Activated CD8-positive, alpha-beta T cell treated with anti-CD3 and anti-CD28 coated beads, Interleukin-2, amount 10 ng/mL, durations not matched to agents 7 days and 5 days (primary cell): ENCODE results near the gene HPCAL1. TPM values are rescaled to one million over a fixed set of nuclear protein-coding genes. Genes with fewer than 3 reads are reported as not detected.

ENCODE experiments used
- ATAC-seq: fragments of 150-1000 bp; cut with Tn5 transposase; one replicate; pipeline ENCODE4 v1.10.0; 2021; ENCODE audit warnings: moderate library complexity
- CTCF ChIA-PET: fragments of 350-600 bp; sonication (Branson Sonifier 250); formaldehyde crosslinking; loops from one replicate; lab custom pipeline; 2021; ENCODE audit warnings: antibody characterized with exemption; lab: Charles Lee
- POLR2A ChIA-PET: fragments of 350-600 bp; sonication (Branson Sonifier 250); formaldehyde crosslinking; loops from one replicate; lab custom pipeline; 2021; ENCODE audit warnings: antibody characterized with exemption; lab: Charles Lee
- DNase-seq: peaks from one replicate; pipeline ENCODE4 v3.0.0-alpha.2; 2020
- H3K27ac Mint-ChIP-seq: one replicate; pipeline ENCODE4 v1.8.0; 2021; ENCODE audit warnings: mild to moderate bottlenecking, mixed read lengths
- H3K27me3 Mint-ChIP-seq: one replicate; pipeline ENCODE4 v1.8.0; 2021; ENCODE audit warnings: low read depth, mixed read lengths
- H3K36me3 Mint-ChIP-seq: one replicate; pipeline ENCODE4 v1.8.0; 2021; ENCODE audit warnings: low read depth, mixed read lengths
- H3K4me1 Mint-ChIP-seq: one replicate; pipeline ENCODE4 v1.8.0; 2021; ENCODE audit warnings: low read depth, mixed read lengths
- H3K4me3 Mint-ChIP-seq: one replicate; pipeline ENCODE4 v1.8.0; 2021; ENCODE audit warnings: mild to moderate bottlenecking, mixed read lengths
- H3K9me3 Mint-ChIP-seq: one replicate; pipeline ENCODE4 v1.8.0; 2022; ENCODE audit warnings: mixed read lengths; ENCODE audit not compliant: insufficient read depth
- total RNA-seq, 2 experiments: library from RNA; stranded (reverse); gene quantifications; one replicate each; pipeline ENCODE4 v1.2.3, GENCODE V29; 2021

The HPCAL1 gene
- total RNA-seq, 2 experiments from 2014 or later: 55.8 to 56.6 TPM

- ATAC-seq (no peak), DNase-seq (no peak)
- Mint-ChIP-seq H3K27ac (no peak overlapping the region), H3K4me3 (no peak overlapping the region), H3K9me3 (no peaks in the 10 kb centered on the region), H3K27me3 (peaks cover 3% of the 10 kb centered on the region), H3K4me1 (peaks cover 22% of the 10 kb centered on the region), H3K36me3 (no peaks in the 10 kb centered on the region)
- CTCF ChIA-PET: interaction anchor here (3.1 kb wide), 1 partner anchor 129 kb away, joined by 9 read pairs; no protein-coding TSS in a partner anchor
- POLR2A ChIA-PET: interaction anchor here (0.5 to 1.2 kb wide), 2 partner anchors 52 to 254 kb away, joined by 3 to 4 read pairs; no protein-coding TSS in a partner anchor
These were observed 22.7 kb upstream of the HPCAL1 start for GRCh38 chr2:10279946-10280463.

GRCh38 chr2:10281891-10282290 lies 20.8 kb upstream of the HPCAL1 start:
- H3K36me3 Mint-ChIP-seq: no peaks in the 10 kb centered on the region
- no peaks in the 10 kb centered on the region for H3K9me3 Mint-ChIP-seq
- ATAC-seq: no peak
- peaks cover 3% of the 10 kb centered on the region for H3K27me3 Mint-ChIP-seq
- DNase-seq: no peak
- peaks cover 22% of the 10 kb centered on the region for H3K4me1 Mint-ChIP-seq
- H3K4me3 Mint-ChIP-seq: no peak overlapping the region
- POLR2A ChIA-PET: interaction anchor here (0.8 kb wide), 1 partner anchor 20 kb away, joined by 3 read pairs; no protein-coding TSS in a partner anchor
- H3K27ac Mint-ChIP-seq: no peak overlapping the region
- CTCF ChIA-PET: interaction anchor here (3.1 kb wide), 1 partner anchor 127 kb away, joined by 9 read pairs; no protein-coding TSS in a partner anchor

DNA sequence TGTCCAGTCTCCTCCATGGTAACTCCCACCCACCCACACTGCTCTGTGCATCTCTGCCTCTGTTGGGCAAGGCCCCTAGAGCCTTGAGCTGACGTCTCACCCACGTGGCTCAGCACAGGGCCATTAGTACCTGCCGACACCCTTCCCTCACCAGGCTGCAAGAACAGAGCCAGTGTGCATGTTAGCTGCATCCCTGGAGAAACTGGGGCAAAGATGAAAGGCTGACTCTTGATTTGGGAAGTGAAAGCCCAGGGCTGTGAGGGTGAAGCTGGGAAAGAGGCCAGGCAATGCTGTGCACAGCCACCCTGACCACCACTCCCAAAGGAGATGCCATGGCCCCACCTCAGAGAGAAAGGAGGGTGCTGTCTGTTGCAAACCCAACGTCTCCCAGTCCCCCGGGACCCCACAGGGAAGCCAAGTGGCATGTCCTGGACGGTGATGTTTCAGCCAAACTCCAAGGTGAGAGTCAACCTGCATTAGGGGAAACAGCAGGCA lies 20.0 kb upstream of the HPCAL1 start:
- Mint-ChIP-seq H3K27me3 (peaks cover 3% of the 10 kb centered on the region), H3K27ac (no peak overlapping the region), H3K4me1 (peaks cover 18% of the 10 kb centered on the region), H3K4me3 (no peak overlapping the region), H3K9me3 (no peaks in the 10 kb centered on the region), H3K36me3 (no peaks in the 10 kb centered on the region)
- DNase-seq: no peak
- CTCF ChIA-PET: interaction anchor here (0.9 kb wide), 1 partner anchor 12 kb away, joined by 3 read pairs; no protein-coding TSS in a partner anchor
- POLR2A ChIA-PET: interaction anchor here (0.8 kb wide), 1 partner anchor 19 kb away, joined by 3 read pairs; no protein-coding TSS in a partner anchor
- no peak for ATAC-seq

DNA sequence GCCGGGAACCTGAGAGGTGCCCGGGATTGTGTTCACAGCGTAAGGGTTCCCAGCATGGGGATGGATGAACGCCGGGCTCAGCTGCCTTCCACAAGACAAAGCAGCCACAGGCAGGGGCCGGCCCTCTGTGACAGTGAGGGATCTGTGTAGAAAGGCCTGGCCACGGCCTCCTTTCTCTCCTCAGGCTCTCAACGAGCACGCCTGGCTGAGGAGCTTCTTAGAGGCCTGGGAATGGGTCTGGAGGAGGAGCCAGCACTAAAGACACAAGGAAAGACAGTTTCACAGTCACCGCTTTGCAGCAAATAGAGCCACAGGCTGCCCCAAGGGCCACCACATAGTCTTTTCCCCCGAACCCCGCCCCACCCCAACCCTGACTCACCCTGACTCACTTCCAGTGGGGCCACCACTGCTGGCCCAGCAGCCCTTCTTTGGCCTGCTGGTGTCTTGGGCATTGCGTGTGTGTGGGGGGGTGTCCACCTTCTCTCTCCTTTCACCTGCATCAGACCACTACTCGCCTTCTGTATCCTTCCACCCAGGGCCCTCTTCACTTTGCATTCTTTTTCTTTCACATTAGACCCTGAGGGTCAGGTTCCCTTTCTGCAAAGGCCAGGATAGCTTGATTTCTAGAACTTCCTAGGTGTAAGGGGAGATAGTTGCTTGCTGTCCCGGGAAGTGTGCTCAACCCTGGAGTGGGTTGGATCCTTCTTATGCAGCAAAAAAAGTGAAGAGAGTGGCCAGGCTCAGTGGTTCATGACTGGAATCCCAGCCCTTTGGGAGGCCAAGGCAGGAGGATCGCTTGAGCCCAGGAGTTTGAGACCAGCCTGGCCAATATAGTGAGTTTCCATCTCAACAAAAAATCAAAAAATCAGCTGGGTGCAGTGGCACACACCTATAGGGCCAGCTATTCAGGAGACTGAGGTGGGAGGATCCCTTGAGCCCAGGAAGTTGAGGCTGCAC lies 19.3 kb upstream of the HPCAL1 start:
- CTCF ChIA-PET: interaction anchor here (0.9 to 3.2 kb wide), 2 partner anchors 12 to 125 kb away, joined by 3 to 12 read pairs; no protein-coding TSS in a partner anchor
- ATAC-seq: no peak

GRCh38 chr2:10284108-10284870 lies 18.4 kb upstream of the HPCAL1 start:
- CTCF ChIA-PET: interaction anchor here (3.2 kb wide), 1 partner anchor 125 kb away, joined by 12 read pairs; no protein-coding TSS in a partner anchor
- Mint-ChIP-seq H3K36me3 (no peaks in the 10 kb centered on the region), H3K4me1 (peaks cover 10% of the 10 kb centered on the region), H3K27me3 (peaks cover 3% of the 10 kb centered on the region), H3K4me3 (no peak overlapping the region), H3K27ac (no peak overlapping the region), H3K9me3 (no peaks in the 10 kb centered on the region)
- POLR2A ChIA-PET: no interaction called here
- DNase-seq (no peak), ATAC-seq (no peak)

More for the DNA sequence above, 19.3 kb upstream of the HPCAL1 start:
- Mint-ChIP-seq H3K9me3 (no peaks in the 10 kb centered on the region), H3K36me3 (no peaks in the 10 kb centered on the region), H3K27me3 (peaks cover 3% of the 10 kb centered on the region), H3K4me3 (no peak overlapping the region), H3K4me1 (peaks cover 14% of the 10 kb centered on the region), H3K27ac (peak overlapping the region; percentile 11)
- POLR2A ChIA-PET: no interaction called here
- no peak for DNase-seq

DNA sequence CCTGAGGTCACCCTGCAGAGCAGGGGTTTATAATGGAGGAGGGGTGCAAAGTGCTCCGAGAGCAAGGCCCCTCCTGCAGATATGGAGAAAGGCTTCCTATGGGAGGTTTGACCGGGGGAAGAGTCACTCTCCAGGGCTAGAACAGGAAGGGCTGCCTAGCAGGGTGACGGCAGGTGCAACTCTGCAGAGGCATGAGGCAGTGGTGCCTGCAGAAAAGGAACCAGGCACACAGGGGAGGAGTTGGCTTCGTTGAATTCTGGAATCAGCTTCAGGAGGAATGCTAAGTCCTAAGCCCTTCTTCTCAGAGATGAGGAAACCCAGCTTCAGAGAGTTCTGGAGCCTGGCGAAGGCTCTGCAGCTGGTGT lies 17.5 kb upstream of the HPCAL1 start:
- no peaks in the 10 kb centered on the region for H3K9me3 Mint-ChIP-seq
- ChIA-PET POLR2A (no interaction called here), CTCF (interaction anchor here (3.2 kb wide), 1 partner anchor 124 kb away, joined by 12 read pairs; no protein-coding TSS in a partner anchor)
- DNase-seq (no peak), ATAC-seq (no peak)
- no peaks in the 10 kb centered on the region for H3K36me3 Mint-ChIP-seq
- H3K4me1 Mint-ChIP-seq: peaks cover 10% of the 10 kb centered on the region
- H3K4me3 Mint-ChIP-seq: no peak overlapping the region
- H3K27me3 Mint-ChIP-seq: no peaks in the 10 kb centered on the region
- H3K27ac Mint-ChIP-seq: no peak overlapping the region

DNA sequence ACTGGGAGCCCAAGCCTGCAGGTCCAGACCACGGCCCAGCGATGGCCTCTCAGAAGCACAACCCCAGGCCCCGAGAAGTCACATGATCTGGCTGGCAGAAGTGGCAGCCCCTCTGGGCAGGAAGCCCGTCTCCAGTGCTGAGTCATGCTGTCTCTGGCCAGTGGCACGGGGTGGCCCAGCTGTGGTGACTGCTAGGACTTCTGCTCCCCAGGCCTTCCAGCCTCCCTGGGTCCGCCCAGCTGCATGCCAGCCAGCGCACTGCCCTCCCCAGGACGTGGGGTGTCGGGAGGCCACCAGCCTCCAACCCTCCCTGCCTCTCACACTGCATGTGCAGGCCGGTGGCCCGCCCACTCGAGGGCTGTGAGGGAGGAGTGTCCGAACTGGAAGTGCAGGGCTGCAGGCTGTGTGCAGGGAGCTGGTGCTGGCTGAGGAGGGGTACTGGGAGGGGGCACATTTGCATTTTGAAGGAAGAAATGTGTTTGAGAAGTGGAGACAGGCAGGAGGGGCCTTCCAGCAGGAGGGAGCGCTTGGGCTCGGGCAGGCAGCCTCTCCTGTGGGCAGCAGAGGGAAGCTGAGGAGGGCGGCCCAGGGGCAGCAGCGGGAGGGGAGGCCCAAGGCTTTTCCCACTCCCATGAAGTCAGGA lies 17.0 kb upstream of the HPCAL1 start:
- Mint-ChIP-seq H3K4me1 (peaks cover 10% of the 10 kb centered on the region), H3K27me3 (no peaks in the 10 kb centered on the region), H3K36me3 (no peaks in the 10 kb centered on the region), H3K4me3 (no peak overlapping the region), H3K27ac (no peak overlapping the region), H3K9me3 (no peaks in the 10 kb centered on the region)
- DNase-seq (no peak), ATAC-seq (no peak)
- ChIA-PET CTCF (interaction anchor here (3.2 kb wide), 1 partner anchor 123 kb away, joined by 12 read pairs; no protein-coding TSS in a partner anchor), POLR2A (interaction anchor here (0.8 kb wide), 1 partner anchor 12 kb away, joined by 4 read pairs; no protein-coding TSS in a partner anchor)

- ATAC-seq (no peak), DNase-seq (no peak)
- Mint-ChIP-seq H3K36me3 (no peaks in the 10 kb centered on the region), H3K27ac (no peak overlapping the region), H3K4me3 (no peak overlapping the region), H3K9me3 (no peaks in the 10 kb centered on the region), H3K27me3 (no peaks in the 10 kb centered on the region), H3K4me1 (peaks cover 10% of the 10 kb centered on the region)
- ChIA-PET POLR2A (interaction anchor here (0.8 to 1.1 kb wide), 2 partner anchors 10 to 12 kb away, joined by 4 read pairs; no protein-coding TSS in a partner anchor), CTCF (interaction anchor here (1.8 to 3.2 kb wide), 2 partner anchors 16 to 122 kb away, joined by 7 to 12 read pairs; partner anchors contain the start of gene HPCAL1)
These were observed 16.3 kb upstream of the HPCAL1 start for GRCh38 chr2:10286216-10287037.

GRCh38 chr2:10287761-10288160 lies 14.9 kb upstream of the HPCAL1 start:
- H3K27me3 Mint-ChIP-seq: peaks cover 2% of the 10 kb centered on the region
- ChIA-PET POLR2A (interaction anchor here (0.9 to 1.1 kb wide), 2 partner anchors 8 to 17 kb away, joined by 4 read pairs; no protein-coding TSS in a partner anchor), CTCF (interaction anchor here (0.8 to 1.8 kb wide), 3 partner anchors 14 to 122 kb away, joined by 3 to 7 read pairs (median 4); partner anchors contain the start of gene HPCAL1)
- H3K9me3 Mint-ChIP-seq: no peaks in the 10 kb centered on the region
- peaks cover 10% of the 10 kb centered on the region for H3K4me1 Mint-ChIP-seq
- ATAC-seq (no peak), DNase-seq (no peak)
- no peak overlapping the region for H3K27ac Mint-ChIP-seq
- H3K4me3 Mint-ChIP-seq: no peak overlapping the region
- H3K36me3 Mint-ChIP-seq: no peaks in the 10 kb centered on the region

DNA sequence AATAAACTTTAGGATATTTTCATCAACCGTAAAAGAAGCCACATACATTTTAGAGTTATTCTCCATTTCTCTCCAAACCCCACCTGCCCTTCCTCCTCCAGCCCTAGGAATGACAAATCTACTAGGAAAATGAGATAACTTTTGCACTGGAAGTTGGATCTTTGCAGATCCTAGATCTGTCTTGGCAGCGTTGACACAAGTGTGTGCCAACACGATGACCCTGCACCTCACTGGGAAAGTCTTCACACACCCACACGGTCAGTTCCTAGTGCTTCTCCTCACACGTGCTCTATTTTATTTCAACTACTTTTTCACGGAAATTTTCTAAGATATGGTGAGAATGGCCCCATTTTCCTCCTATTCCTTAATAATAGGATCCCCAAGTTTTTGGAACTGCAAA lies 14.1 kb upstream of the HPCAL1 start:
- POLR2A ChIA-PET: no interaction called here
- H3K27me3 Mint-ChIP-seq: peaks cover 2% of the 10 kb centered on the region
- no peak overlapping the region for H3K4me3 Mint-ChIP-seq
- H3K36me3 Mint-ChIP-seq: no peaks in the 10 kb centered on the region
- no peaks in the 10 kb centered on the region for H3K9me3 Mint-ChIP-seq
- DNase-seq (no peak), ATAC-seq (no peak)
- peaks cover 2% of the 10 kb centered on the region for H3K4me1 Mint-ChIP-seq
- no peak overlapping the region for H3K27ac Mint-ChIP-seq
- CTCF ChIA-PET: interaction anchor here (0.8 to 1.8 kb wide), 2 partner anchors 9 to 13 kb away, joined by 3 to 7 read pairs; partner anchors contain the start of gene HPCAL1
